ENCODE data around the gene ATP6V1F. TPM values are rescaled to one million over a fixed set of nuclear protein-coding genes. Genes with fewer than 3 reads are reported as not detected.
A peak's percentile ranks its signal among the peaks of the same experiment; 100 is the strongest.
"Not testable (repeated sequence)": the region's sequence is repeated elsewhere in the genome, so short reads cannot be mapped to it uniquely, and the experiment has no call there.

ATP6V1F gene
- total RNA-seq, 1 donor from 2014 or later: 172 TPM

DNA sequence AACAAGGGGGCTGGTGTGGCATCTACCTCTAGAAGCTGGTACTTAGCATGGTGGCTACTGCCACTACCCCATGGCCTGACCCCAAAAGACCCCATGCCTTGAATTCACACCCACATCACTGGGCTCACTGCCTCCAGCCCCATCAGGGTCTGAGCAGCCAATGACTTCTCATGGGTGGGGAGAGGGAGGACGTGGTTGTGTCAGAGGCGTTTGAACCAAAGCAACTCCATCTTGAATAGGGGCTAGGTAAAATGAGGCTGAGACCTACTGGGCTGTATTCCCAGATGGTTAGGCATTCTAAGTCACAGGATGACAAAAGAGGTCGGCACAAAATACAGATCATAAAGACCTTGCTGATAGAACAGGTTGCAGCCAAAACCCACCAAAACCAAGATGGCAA, 32.7 kb downstream of the ATP6V1F start:
- DNase-seq (ENCODE audit: low read depth): no peak

DNA sequence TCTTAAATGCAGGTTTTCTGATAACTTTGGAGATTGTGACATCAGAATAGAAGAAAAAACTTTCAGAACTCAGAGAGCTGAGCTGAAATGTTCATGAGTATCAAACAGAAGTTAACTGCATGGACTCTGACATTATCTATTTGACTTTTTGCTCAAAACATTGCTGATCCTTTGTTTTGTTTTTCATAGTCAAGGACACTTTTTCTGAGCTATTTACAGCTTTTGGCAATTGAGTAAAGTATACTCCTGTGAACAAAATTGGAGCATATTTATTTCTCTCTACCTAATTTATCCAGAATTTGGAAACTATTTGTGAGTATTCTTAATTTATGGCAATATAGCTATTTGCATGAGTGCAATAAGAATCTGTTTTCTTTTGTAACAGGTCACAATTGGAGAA, 36.7 kb downstream of the ATP6V1F start:
- DNase-seq (ENCODE audit: low read depth): no peak

DNA sequence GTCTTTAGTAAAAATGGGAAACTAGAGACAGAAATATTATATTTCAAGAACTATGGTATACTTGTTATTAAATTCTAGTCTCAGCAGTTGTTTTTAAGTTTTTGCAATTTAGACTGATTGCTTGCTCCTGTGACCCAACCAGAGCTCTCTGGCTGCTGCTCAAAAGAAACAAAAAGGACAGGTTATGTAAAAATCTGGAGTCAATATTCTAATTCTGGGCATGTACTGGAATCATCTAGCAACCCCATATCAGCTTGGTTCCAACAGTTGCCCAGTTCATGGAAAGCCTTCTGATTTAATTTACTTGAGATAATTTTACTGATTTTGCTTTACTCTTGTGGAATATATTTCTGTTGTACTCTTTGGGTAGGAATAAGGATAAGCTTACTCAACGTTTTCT, 37.6 kb downstream of the ATP6V1F start:
- DNase-seq (ENCODE audit: low read depth): no peak

DNA sequence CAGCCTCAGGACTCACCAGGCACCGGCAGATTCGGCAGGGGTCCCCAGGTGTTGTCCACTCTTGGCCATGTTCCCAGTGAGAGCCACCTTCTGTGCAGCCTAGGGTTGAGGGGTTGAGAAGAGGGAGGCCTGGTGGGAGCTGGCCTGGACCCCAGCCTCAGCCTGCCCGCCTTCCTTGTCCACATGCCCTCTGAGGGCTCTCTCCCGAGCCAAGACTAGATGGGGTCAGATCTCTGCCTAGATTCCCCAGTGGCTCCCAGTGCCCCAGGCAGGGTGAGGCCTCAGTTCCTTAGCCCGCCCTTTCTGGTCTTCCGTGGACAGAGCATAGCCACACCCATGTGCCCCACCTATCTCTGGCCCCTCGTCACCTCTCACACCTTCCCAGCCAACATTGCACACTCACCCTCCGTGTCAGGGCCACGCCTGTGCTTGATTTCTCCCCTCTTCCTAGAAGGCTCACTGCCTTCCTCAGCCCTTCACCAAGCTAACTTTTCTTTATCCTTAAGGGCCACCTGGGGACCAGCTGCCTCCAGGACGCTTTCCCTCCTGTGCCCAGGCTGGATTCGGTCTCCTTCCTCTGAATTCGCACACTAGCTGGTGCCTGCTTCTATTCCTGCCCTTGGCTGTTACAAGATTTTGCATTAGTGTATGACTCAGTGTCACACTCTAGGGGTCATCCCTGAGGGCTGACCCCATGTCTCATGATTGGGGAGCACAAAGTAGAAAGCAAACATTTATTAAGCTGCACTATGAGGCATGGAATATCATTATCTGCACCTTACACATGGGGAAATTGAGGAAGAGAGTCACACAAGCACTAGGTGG, 40.3 kb downstream of the ATP6V1F start:
- no peak for DNase-seq (ENCODE audit: low read depth)

DNA sequence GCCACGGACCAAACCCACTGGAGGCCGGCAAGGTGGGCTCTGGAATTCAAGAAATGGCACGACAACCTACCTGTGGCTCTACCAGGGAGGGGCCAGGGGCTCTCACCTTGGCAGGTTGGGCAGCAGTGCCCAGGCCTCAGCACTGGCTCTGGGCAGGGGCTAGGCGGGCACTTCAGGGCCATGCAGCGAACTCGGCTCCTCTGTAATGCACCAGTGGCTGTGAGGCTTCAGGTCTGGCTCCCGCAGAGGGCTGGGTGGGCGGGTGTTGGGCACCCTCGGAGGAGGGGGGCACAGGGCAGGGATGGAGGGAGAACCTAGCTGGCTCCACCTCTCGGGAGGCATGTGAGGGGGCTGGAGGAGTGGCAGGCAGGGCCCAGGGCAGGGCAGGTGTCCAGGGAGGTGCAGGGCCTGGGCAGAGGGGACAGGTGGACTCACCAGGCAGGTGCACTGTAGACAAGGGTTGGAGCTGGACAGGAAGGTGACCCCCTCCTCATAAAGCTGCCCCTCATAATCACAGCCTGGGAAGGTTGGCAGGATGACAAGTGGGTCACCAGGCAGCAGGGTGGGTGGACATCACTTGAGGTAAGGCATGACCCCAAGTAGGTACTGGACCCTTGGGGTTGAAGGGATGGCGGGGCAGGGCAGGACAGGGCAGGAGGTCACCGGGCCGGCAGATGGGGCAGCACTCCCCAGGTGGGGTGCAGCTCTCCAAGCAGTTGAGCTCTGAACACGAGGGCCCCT, 41.1 kb downstream of the ATP6V1F start:
- DNase-seq (ENCODE audit: low read depth): no peak

DNA sequence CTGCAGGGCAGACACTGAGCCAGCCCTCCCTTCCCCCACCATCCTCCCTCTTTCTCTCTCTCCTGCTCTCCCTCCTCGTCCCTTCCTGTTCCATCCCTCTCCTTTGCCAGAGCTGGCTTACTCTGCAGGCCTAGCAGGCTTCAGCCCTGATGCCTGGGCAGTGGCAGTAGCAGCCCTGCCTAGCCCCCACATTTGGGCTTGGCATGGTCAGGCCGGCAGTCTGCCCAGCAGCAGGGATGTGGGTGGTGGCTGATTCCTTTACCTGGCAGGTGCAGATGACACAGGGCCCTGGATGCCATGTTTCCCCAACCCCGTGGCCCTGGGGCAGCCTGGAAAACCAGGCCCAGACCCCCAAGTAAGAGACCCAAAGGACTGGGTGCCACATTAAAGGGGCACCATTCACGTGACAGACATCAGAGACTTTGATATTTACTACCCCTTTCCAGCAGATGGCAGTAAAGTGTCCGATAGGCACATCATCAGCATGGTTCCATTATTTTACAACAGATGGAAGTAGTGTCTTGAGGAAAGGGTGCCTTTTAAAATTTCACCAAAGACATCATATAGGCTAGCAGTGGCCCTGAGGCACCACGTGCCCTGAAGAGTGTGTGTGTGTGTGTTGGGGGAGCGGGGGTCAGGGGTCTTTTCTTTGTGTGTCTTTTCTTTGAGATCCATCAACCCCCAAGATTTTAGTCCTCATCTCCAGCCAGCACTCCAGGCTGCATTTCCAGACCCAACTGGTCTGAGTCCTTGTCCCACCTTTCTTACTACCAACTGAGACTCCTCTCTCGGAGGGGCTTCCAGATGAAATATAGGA, 41.9 kb downstream of the ATP6V1F start:
- DNase-seq (ENCODE audit: low read depth): peak; percentile 75

DNA sequence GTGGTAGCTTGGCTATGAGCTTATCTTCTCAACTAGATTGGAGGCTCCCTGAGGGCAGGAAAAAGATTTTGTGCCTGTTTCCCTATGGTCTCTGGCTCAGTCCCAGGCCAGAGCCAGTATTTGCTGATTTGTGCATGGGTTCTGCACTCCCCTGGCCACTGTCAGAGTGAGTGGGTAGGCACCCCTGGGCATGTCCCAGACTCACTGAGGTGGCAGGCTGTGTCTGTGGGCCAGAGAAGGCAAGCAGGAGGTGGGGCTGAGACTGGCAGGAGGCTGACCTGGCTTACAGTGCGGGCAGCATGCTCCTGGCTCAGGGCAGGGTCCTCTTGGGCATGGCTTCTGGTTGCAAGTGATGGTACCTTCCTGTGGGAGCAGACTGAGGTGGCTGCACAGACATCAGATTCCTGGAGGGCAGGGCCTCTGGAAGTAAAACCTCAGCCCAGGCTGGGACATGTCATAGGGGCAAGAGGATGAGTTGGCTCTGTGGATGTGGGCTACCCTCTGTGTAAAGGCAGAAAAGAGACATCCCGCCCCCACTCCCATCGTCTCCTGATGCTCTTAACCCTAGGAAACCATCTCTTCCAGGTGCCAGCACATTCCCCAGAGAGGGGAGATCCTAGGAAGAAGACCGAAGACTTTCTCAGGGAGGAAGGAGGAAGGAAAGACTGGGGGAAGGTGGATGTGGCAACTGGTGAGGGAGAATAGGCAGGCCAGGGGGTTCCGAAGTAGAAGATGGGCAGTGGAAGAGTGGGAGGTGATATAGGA, 43.5 kb downstream of the ATP6V1F start:
- no peak for DNase-seq (ENCODE audit: low read depth)

DNA sequence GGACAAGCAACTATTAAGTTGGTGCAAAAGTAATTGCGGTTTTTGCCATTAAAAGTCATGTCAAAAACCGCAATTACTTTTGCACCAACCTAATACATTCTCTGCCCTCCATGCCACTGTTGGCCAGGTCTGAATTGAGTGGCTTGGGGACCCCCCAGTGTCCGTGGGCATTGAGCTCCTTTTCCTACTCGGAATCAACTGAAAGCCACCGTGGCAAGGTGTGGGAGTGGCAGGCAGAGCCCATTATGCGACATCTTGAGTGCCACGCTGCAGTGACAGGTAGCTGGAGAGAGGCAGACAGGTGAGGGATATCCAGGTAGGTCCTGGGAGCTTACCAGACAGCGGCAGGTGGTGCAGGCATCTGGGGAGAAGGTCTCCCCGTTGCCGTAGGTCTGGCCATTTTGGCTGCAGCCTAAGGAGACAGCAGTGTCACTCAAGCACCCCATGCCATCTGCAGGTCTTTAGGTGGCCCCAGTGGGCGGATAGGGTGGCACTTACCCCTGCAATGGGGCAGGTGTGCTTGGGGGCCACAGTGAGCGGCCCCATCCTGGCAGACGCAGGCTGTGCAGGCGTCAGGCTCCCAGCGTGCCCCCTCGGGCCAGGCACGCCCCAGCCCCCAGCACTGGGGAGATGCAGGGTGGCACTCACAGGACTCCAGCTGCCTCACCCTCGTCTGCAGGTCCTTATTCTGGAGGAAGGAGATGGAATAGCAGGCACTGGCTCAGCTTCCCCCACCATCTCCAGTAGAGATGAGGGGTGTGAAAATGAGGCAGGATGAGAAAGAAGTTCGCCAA, 44.3 kb downstream of the ATP6V1F start:
- no peak for DNase-seq (ENCODE audit: low read depth)

DNA sequence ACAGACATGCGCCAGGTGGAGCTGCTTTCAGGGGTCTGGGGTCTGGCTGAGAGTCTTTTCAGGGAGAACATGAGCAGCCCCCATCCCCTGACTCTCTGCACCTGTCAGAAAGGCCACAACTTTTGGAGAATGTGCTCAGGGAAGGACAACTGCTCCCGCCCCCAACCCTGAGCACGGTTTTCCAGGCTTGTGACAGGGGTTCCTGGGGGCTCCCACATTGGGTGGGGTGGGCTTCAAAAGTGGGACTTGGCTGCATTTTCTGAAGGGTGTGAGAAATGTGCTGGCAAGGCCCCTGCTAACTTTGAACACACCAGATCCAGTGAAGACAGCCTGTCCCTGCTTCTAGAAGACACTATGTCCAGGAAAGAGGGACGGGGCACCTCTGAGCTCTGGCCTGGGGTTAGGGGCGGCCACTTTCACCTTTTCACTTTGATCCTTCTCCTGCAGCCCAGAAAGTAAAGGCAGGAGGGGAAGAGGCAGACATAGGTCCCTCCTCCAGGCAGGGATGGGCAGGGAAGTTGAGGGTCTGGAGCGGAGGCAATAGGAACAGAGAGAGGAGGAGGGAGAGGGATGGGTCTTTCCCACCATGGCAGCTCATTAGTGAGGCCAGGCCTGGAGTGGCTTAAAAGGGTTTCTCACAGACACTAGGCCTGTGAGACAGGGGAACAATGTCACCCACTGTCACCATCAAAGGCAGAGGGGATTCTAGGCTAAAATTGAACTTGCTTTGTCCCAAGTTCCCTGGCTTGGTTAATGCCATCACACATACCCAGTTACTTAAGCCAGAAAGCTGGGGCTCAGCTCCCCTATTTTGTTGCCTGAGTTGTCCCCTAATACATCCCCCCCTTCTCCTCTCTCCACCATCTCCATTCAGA, 46.3 kb downstream of the ATP6V1F start:
- DNase-seq (ENCODE audit: low read depth): no peak

DNA sequence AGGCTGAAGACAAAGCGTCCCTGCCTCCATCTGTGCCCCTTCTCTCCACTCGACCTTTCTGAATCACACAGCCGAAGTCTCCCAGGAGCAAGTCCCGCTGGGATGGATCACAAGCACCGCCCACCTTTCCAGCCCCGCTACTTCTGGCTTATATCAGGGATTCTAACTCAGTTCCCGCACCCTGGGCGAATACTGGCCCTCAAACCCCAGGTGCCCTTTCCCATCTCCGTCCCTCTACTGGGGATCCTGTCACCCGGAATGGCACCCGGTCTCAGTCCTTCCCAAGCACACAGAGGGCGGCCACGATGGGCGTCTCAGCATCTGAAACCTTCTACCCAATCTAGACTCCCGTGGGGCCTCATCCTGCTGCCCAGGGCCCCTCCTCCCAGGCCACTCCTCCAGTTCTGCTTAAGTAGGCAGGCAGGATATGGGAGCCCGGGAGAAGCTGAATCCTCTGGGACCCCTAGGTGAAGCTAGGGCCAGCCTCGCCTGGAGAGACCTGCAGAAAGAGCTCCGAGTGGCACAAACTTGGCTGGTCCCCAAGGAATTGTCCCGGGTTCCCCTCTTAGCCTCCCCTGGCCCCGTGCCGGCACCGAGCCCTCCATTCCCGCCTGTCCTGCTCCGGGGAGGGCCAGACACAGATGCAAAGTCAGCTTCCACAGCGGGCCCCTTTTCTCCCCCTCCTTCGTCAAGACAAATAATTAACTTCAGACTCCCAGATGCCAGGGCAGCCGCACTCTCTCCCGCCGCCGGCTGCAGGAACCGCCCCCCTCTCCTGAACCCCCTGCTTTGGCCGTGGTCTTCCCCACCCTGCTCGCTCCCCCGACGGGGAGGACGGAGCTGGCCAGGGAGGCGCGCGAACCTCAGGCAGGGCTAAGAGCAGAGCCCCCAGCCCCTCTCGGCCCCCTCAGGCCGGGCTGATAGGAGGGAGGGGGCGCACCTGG, 47.2 kb downstream of the ATP6V1F start:
- no peak for DNase-seq (ENCODE audit: low read depth)

DNA sequence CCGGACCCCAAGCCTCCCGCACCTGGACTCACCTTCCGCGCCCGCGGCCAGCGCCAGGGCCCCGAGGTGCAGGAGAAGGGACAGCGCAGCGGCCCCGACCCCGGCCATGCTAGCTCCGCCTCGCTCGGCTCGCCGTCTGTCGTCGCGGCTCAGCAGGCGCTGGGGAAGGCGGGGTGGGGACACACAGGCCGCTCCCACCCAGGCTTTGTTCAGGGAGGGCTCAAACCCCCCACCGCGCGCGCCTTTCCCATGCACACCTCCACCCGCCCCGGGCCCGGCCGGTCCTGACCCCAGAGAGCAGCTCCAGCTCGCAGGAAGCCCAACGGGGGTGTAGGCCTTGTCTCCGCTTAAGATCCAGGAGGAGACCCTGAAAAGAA, 47.9 kb downstream of the ATP6V1F start, which contains the start of gene KCP:
TSS of gene KCP (minus strand) at position 141 of the 377 bp plus-strand sequence. CDS start at position 108, 33 bp downstream.
- DNase-seq (ENCODE audit: low read depth): no peak

DNA sequence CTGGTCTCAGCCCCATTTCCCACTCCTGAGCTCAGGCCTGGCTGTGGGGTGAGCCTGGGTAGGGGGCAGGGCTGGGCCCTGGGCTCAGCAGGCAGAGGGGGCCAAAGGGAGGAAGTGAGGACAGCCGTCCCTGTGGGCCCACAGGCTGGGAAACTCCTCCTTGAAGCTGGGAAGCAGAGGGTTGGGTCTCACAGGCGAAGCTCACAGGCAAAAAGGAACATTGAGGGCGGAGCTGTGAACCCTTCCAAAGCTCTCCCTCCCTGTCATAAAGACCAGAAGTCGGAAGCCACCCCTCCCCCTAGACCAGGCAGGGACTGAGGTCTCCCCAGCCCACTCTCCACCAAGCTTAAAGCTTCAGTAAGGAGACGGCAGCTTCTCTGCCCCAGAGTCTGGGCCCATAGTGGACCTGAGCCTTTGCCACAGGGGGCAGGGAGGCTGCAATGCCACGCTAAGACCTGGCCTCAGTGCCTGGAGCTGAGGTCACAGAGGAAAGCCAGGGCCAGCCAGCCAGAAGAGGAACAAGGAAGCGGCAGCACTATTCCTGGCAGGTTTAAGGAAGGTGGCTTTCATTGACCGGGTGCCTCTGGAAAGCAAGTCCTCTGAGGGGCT, 48.9 kb downstream of the ATP6V1F start:
- no peak for DNase-seq (ENCODE audit: low read depth)

DNA sequence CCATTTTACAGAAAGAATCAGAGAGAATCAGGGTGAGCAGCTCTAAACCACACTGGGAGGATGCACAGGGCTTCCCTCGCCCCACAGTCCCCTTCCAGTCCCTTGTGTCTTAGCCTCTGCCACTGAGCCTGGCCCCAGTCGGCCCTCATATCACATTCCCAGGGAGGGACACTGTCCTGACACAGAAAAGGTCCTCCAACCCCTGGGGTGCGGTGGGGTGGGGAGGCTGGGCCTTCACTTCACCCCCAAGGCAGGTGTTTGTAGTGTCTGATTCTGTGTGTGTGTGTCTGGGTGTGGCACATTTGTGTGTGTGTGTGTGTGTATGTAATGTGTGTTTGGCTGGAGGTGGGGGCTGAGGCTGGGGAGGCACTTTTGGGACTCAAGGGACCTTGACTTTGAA, 49.6 kb downstream of the ATP6V1F start:
- DNase-seq (ENCODE audit: low read depth): no peak

DNA sequence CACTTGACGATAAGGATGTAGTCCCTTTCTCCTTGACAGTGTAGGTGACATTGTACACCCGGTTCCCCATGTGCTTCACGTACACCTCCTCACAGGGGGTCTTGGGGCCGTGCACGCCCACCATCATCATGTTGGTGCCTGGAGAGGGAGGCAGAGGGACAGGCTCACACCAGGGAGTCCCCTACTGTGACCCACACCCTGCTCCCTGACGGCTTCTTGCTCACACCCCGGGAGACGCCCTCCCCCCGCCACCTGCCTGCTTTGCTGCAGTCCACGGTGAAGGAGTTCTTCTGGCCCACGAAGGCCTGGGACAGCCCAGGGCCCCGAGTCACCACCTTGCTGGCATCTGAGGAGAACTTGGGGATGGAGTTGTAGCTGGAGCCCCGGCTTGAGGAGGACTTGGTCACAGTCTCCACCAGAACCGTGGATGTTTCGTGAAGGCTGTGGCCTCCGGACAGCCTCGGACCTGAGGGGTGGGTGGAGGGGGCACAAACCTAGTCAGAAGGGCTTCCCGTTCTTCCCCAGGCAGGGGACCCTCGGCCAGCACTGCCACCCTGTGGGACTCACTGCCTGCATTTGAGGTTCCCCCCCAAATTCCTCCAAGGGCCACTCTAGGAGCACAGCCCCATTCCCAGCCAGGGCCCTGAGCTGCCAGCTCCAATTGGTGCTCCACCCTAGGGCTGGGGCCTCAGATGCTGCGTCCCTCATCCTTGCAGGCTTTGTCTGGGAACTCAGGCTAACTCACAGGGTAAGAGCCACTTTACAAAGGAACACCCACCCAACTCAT, 50.2 kb downstream of the ATP6V1F start:
- DNase-seq (ENCODE audit: low read depth): not testable (repeated sequence)

DNA sequence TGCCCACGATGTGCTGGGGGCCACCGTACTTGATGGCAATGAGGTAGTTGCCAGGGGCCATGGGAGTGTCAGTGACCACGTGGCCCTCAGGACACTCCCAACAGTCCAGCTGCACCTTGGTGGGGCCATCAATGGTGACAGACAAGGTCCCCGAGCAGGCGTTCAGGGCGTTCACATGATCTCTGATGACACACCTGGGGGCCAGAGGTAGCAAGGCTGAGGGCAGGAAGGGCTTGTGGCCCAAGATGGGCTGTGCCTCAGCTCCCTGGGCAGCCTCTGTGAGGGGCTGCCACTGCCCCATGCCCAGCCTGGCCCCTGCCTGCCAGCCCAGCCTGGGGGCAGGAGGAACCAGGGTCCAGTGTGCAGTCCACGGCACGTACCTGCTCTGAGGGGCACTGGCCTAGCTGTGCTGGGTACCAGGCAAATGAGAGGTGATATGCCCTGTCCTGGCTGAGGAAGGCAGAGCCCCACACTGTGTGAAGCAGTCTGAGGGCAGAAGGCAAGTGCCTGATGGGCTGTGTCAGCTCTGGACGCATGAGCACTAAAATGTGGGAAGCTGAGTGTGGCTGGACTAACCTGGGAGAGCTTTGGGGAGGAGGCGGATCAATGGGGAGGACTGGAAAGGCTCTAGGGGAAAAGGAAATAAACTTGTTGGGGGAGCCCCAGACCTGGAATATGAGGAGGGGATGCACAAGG, 51.4 kb downstream of the ATP6V1F start:
- no peak for DNase-seq (ENCODE audit: low read depth)

DNA sequence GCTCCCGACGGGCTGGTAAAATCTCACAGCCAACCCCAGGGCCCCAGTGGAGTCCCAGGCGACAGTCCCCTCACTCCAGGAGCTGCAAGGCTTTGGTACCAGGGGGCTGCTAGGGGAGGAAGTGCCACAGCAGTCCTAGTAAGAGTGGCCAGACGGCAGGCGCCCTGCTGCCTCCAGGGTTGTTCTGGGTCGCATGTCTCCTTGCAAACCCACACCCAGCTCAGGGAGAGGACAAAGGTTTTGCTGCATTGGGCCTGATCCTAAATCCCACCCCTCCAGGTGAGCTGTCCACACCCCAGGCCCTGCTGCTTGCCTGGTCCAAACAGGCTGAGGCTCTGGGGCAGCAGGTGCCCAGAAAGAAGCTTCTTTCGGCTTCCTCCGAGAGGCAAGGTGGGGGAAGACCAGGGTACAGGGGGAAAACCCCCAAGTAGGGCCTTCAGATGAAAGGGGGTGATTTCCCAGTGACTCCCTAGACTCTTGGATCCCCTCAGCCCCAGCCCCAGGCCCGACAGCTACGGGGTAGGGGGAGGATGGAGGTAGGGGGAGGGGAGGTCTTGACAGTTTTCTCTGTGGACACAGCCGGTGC, 52.0 kb downstream of the ATP6V1F start:
- no peak for DNase-seq (ENCODE audit: low read depth)

Data from myocyte (in vitro differentiated cells).